GM18499 (cell line): ENCODE results near the gene MTHFR.

Experiments used
- ATAC-seq: cut with Tn5 transposase; IDR thresholded peaks from one replicate; pipeline ENCODE4 v1.9.1; 2021; ENCODE audit warnings: moderate number of reproducible peaks; ENCODE audit not compliant: insufficient read depth, unreplicated experiment

MTHFR gene

GRCh38 chr1:11799099-11799498 is 6.7 kb downstream of the MTHFR start:
- ATAC-seq: no peak

- ATAC-seq: no peak
These were observed 8.1 kb downstream of the MTHFR start for GRCh38 chr1:11797525-11798216.

DNA sequence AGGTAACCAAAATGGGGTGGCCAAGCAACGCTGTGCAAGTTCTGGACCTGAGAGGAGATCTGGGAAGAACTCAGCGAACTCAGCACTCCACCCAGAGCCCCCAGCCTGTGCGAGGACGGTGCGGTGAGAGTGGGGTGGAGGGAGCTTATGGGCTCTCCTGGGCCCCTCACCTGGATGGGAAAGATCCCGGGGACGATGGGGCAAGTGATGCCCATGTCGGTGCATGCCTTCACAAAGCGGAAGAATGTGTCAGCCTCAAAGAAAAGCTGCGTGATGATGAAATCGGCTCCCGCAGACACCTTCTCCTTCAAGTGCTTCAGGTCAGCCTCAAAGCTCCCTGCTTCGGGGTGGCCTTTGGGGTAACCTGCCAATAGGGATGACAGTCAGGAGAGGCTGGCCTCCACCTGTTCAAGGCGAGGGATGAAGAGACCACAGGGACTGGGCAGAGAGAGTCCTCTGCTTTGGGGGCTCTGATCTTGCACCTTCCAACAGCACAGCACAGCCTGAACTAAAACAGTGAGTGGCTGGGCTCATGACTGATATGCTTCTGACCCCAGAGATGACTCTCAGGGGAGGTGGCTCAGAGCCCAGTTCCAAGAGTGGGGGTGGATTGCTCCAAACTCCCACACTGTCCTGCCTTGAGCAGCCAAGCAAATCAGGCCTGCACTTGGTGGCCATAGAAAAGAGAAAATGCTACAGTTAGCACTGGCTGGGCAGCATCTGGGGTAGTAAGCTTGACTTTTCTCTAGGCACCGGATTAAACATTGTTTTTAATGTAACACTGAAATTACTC is 9.5 kb downstream of the MTHFR start:
- ATAC-seq: no peak

DNA sequence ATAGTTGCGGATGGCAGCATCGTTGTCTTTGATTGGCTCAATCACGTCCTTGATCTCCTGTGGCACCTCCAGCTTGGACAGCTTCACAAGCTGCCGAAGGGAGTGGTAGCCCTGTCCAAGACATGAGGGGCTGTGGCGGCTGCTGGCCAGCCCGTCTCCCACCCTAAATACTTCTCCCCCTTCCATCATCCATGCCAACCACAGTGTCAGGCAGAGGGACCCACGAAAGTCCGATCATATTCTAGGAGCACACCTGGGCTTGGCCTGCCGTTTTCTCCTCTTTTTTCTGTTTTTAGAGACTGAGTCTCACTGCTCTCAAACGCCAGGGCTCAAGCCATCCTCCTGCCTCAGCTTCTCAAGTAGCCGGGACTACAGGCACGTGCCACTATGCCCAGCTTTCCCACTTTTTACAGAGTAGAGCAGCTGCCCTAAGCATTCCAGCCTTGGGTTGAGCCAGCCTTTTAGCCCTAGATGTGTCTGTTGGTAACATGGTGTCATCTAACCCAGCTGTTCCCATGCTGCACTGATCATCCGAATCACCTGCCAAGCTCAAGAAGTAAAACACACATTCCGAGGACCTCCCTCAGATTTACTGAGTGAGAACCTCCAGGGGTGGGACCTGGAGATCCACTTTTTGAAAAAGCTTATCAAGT is 10.4 kb downstream of the MTHFR start:
- no peak for ATAC-seq

DNA sequence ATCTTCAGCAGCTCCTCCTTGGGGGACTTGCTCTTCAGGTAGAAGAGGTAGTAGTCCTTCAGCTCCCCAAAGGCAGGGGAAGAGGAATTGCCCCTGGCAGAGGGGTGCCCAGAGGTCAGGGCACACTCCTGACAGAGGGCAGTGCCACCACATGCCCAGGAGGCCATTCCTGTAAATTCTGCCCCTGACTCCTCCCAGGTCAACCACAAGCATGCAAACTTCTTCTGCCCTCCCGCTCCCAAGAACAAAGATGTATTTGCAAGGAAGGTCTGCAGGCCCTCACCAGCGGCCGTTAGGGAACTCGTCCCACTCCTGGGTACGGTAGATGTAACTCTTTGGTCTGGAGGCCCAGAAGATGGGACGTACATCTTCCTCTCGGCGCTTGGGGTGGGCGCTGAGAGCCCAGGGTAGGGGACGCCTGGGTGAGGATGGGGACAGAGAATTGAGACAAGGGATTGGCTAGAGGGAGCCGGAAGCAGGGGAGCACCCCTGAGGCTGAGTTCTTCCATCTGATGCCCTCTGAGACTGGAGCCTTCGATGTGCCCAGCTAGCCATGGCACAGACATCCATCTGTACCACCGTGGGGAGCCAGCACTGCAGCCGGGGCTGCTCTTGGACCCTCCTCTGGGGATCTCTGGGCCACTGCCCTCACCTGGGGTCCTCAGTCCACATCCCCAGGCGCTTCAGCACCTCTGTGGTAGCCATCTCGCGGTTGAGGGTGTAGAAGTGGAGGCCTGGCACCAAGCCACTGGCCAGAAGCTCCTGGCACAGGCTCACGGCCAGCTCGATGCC is 11.1 kb downstream of the MTHFR start:
- ATAC-seq: no peak

DNA sequence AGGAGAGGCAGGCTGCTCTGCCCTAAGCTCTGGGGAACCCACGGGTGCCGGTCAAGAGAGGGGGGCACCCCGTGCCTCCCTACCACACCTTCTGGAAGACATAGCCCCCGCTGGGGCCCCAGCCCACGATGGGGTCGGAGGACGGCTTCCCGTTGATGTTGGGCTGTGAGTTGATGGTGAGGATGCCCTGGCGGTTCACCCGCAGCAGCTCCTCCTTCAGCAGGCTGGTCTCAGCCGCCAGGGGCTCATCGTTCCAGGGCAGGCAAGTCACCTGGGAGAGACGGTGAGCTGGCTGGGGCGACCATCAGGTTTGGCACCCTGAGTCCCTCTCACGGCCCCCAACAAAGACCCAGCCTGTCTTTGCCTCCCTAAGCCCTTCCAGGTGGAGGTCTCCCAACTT is 11.9 kb downstream of the MTHFR start:
- no peak for ATAC-seq

GRCh38 chr1:11792106-11792505 is 13.7 kb downstream of the MTHFR start:
- no peak for ATAC-seq

DNA sequence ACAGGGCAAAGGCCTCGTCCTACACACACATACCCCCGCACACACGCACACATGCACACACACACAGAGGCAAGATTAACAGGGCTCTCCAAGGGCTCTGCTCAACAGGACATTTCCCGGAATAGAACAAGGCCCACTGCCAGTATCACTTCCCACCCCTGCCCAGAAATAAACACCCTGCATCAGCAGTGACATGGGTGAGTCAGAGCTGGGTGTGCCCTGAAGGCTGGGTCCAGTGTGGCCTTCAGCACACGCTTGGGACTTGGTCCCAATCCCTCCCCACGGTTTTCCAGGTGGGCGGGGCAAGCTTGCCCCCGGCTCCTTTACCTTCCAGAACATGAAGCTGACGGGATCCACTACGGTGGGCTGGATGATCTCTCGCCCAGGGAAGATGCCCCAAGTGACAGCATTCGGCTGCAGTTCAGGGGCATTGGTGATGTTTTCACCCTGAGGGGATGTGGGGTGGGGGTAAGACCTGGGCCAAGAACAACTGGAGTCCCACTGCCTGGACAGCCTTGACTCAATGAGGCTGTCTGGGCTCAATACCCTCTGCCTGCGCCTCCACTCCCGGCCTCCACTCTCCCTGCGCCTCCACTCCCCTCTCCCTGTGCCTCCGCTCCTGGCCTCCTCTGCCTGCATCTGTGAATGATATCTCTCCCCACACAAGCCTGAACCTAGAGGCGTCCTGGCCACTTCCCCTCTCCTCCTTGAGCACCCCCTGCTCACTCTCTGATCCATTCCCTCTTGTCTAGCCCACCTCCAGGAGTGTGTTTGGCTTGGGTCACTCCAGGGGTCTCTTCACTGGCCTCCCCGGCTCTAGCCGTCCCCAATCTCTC is 14.7 kb downstream of the MTHFR start:
- no peak for ATAC-seq

DNA sequence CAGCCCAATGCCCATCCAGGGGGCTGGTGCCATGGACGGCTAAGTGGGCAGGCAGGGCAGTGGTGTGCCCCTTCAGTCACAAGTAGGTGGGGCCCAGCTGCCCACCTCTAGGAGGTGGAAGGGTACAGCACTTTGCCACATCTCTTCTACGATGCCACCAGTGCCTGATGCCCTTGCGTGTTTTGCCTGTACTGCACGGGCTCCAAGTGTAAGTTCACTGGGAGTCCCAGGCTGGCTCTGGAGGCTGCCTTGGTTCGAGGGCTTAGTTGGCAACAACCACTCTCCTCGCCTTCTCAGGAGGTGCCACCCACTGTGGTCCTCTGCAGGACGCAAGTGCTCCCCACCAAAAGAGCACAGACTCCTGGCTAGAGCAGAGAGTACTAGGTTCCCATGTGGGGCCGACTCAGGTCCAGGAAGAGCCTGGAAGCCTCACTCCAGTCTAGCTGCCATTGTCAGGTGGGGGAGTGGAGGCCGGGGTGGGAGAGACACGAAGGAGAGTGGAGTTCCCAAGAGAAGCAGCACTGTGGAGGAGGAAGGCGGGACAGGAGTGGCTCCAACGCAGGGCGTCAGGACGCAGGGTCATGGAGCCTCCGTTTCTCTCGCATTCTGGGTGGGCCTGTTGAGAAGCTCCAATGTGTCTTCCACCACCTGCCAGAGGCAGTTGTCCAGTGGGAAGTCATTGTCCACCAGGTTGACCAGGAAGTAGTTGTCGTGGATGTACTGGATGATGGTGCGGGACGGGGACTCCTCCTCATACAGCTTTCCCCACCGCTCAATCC is 15.5 kb downstream of the MTHFR start:
- ATAC-seq: no peak

DNA sequence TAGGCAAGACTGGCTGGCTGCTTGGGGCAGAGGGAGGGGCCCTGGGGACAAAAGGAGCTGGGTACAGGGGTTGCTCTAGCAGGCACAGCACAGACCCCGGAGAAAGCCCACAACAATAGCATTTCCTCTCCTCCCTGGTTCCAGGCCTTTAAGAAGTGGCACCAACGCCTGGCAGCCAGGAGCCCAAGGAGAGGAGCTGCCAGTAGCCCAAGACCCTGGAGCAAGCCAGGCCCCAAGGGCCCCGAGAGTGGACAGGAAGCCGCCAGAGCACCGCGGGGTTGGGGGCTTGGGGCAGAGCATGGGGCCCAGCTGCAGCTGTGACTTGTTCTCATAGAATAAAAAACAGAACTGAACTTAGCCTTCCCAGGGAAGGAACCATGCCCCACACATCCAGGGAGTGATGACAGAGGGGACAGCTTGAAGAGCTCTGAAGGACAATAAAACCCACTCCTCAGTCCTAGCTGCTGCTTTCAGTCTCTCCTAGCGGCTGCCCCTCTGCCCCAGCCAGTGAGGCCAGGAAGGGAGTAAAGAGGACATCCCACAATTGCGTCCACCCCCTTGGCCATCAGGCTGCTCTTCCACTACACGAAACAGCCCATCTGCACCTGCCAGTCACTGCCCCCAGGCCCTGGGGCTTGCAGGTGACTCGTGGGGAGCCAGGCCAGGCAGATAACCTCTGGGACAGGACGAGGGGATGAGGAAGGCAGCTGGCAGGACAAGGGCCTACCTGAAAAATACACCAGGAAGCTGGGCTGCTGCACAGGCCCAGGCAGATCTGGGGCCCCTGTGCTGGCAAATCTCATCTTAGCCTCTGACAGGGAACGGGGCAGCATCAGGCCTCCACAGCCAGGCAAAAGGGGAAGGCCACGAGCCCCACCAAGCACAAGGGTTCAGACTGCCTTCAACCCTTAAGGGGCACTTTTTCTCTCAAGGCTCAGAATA is 16.4 kb downstream of the MTHFR start:
- ATAC-seq: no peak

GRCh38 chr1:11788549-11789053 is 17.2 kb downstream of the MTHFR start:
- ATAC-seq: no peak

DNA sequence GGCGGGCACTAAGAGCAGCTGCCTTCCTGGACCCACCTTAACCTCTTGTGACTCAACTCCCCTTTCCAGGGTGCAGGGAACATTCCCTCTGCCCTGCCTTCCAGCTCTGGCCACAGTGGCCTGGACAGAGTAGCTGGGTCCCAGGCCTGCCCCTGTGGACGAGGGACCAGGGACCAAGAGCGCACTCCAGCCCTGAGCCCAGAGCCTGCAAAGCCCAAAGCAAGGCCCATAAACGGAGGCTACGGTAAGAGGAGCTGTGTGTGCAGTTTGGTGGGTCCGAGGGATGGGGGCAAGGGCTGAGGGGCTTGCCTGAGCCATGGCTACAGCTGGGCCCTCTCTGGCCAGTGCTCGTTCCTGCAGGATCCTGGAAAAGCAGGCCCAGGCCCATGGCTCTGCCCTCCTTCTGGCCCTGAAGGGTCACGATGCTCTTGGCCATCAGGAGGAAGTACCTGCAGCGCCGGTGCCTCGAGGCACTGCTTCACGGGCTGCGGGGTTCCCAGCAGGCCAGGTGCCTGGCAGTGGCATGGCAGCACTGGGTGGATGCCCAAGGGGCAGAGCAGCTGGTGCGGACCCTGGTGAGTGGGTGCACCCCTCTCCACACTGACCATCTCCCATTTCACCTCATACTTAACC is 17.8 kb downstream of the MTHFR start:
- no peak for ATAC-seq

GRCh38 chr1:11787251-11787803 is 18.4 kb downstream of the MTHFR start:
- no peak for ATAC-seq

DNA sequence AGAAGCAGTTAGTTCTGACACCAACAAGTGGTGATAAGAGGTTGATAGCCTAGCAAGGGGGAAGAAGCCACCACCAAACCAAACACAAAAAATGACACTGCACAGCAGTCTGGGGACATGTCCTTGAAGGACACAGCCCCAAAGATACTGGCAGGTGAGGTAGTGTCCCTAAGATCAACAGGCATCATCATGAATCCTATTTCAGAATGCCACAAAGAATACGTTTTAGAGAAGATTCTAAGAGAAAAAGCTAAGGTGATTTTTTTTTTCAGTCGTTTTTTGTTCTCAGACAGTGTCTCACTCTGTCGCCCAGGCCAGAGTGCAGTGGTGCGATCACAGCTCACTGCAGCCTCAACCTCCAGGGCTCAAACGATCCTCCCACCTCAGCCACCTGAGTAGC is 19.6 kb downstream of the MTHFR start:
- no peak for ATAC-seq

- ATAC-seq: no peak
These were observed 20.6 kb downstream of the MTHFR start for GRCh38 chr1:11784993-11785769.

GRCh38 chr1:11784256-11784992 is 21.3 kb downstream of the MTHFR start:
- no peak for ATAC-seq
